Measurements from ENCODE around the gene HOTAIR.

HOTAIR gene

DNA sequence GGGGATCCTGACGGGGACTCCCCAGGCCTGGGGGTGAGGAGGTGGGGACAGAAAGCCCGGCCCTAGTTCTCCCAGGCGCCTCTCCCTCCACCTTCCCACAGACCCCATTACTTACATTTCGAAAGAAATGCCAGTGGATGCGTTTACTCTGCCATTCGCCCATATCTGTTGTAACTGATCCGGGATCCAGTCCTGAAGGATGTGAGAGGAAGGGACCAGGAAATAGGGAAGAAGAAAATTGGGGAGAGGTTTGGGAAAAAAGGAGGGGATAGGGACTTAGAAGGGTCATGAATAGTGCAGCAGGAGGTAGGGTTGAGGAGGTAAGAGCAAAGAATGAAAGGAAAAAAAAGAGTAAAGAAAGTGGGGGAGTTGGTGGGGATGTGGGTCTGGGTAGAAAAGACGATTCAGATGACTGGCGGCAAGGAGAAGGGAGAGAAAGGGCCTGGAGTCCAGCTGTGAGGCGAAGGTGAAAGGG, 18.9 kb downstream of the HOTAIR start:
- no peak for DNase-seq

DNA sequence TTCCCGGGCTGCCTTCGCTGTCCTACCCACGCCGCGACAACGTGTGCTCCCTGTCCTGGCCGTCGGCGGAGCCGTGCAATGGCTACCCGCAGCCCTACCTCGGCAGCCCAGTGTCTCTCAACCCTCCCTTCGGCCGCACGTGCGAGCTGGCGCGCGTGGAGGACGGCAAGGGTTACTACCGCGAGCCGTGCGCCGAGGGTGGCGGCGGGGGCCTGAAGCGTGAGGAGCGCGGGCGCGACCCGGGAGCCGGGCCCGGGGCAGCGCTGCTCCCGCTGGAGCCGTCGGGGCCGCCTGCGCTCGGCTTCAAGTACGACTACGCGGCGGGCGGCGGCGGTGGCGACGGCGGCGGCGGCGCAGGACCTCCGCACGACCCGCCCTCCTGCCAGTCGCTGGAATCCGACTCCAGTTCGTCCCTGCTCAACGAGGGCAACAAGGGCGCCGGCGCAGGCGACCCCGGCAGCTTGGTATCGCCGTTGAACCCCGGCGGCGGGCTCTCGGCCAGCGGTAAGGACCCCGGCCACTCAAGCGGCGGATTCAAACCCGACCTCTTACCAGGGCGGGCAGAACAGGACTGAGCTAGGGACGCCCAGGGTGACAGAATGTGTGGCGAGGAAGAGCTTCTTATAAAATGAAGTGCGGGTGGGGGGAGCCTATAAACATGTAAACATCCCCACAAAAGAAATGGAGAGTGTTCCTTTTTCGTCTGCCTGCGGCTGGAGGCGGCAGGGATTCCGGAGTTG, 19.5 kb downstream of the HOTAIR start:
- DNase-seq: no peak

DNA sequence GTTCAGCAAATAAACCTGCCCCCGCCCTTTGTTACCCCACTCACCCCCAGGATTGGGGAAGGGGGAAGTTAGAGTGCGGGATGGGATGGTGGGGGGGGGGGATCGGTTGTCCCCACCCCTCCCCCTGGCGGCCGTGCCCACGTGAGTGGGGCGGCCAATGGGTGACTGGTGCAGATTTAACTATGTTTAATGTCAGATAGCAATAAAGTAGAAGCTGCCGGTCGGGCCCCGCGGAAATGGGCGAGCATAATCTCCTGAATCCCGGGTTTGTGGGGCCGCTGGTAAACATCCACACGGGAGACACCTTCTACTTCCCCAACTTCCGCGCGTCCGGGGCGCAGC, 20.1 kb downstream of the HOTAIR start, which contains the start of gene HOXC12:
Gene HOXC12 (plus strand): TSS at position 210 of the 342 bp plus-strand sequence. CDS start 27 bp downstream, at position 237.
- no peak for DNase-seq

DNA sequence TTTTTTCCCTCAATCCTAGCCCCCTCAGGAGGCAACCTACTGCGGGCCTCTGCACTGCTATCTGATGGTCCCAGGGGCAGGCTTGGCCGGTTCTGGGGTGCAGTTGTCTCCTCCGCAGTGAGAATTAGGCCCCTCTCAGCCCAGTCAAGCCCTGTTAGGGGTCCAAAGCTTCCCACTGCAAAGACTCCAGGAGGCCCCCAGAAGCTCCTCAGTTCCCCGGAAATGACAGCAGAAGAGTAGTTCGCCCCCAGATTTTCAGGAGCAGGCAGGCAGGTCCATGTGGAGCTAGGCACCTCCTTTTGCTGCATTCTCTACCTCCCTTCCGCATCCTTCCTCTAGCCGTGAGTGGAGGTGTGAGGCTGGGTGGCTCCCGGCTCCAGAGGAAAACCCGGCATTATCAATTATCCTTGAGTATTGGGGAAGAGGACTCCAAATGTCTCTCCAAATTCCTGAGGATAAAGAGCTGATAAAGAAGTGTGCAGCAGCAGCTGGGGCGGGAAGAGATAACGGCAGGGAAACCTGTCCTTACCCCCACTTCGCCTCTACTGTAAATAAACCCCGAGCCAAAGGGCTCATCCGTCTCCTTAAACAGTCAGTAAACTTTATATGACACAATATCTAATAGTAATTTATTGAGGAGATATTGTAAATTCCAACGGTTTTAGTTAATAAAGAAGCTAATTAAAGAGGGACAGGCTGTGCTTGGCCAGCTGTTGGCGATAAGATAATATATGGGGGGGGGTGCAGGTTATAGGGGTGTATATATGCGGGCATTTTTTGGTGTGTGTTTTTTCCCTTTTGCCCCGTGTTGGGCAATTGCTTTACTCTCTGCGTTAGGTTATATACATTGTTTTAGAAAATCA, 20.7 kb downstream of the HOTAIR start:
- DNase-seq: no peak

DNA sequence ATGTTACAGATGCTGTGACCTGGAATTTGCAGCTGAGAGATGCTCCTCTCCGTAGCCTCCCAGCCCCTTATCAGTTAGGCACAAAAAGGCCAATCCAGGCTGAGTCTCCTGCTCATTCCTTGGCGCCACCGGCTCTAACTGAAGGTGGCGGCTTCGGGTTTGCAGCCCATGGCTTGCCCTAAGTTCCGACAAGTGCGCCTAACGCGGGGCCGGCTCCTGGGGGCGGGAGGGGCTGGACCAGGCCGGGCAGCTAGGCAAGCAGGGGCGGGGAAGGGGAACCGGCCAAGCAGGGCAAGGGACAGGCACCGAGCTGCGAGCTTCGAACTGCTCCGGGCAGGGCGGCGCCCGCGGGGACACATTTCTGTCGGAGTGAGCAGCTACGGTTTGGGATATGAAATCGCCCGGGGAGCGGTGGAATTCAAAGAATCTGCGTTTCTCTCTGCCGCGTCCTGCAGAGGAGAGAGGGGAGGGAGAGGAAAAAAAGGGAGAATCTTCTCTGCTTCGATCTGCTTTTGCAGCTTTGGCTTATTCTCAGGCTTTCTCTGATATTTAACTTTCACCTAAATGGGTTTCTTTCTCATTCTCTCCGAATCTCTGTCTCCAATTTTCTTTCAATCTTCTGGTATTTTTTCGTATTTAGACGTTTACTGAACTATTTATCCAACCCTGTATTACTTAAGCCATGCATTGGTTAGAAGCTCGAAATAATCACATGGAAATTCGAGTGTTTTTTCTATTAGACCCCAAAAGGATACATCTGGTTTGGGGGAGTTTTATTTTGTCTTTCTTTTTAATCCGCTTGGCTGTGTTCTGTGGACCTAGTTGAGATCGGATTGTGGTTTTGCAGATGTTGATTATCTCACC, 21.7 kb downstream of the HOTAIR start:
- DNase-seq: no peak

DNA sequence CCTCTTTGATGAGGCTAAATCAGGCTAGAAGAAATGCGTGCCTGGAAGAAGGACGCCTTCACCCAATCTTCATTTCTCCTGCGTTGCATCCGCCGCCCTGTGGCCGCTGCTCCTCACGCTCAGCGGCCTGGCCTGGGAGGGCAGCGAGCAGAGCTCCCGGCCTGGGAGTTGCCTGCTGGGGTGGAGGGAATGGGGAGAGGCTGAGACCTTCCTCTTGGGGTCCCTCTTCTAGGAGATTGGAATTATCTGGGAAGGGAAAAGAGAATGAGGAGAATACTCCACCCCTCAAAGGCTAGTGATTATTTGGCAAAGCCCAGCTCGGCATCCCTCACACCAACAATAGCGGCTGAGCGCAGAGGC, 22.4 kb downstream of the HOTAIR start:
- DNase-seq: no peak

DNA sequence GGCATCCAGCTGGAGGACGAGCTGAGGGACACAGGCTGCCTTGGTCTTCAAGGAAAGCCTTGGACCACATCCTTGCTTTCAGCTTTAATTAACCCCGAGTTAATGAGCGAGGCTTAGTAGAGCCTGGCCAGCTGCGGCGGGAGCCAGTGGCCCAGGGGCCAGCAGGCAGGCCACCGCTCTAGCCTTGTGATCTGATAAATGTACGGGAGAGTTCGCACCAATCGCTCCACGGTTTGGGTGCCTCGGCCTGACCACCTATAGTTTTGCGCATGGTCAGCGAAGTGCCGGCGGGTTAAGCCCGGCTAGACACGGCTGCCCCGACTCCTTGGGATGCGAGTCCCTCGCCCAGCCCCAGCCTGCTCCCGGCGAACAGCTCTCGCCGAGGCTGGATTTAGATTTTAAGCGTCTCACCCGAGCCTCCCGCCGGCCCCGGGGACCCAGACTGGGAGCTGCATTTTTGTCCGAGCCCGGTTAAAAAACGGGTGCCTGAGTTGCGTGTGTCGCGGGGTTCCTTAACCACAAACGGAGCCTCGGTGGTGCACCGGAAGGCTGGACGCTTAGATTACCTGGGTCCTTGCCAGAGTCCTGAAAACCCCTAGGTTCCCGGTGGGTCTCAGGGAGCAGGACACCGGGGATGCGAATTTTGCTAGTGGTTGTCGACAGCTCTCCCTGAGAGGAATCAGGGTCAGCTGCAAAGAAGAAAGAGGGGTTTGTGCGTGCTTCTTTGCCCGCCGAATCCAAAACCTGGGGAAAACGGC, 23.0 kb downstream of the HOTAIR start:
- no peak for DNase-seq

DNA sequence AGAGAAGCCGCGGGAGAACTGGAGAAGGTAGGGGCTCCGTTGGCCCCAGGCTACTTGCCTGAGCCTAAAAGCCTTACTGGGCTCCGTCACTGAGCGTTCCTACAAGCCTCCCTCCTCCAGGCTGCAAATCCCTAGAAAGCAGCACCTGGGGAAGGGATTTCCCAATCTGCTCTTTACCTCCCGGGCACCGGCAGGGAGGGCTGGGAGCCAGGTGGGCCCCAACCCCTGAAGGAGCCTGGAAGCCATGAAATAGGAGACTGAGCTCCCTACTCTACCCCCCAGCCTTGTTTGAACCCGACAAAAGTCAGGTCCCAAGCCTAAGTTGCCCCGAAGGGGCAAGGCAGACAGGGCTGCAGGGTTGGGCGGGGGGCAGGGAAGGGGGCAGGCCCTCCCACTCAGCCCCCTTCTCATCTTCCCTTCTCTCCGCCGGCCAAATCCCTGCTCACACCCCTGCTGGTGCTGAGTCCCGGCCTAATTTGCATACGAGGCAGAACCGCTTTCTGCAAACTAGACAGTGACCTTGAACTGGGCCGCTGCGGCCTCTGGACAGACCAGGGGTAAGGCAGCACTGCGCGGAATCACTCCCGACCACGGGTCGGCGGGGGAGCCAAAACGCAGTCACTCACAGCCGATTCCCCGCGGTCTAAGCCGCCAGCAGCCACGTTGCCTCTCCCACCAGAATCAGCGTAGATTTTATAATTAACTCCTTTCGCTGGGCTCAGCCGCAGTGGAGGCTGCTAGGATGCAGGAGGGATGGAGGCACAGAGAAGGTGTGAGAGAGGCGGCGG, 23.8 kb downstream of the HOTAIR start:
- no peak for DNase-seq

DNA sequence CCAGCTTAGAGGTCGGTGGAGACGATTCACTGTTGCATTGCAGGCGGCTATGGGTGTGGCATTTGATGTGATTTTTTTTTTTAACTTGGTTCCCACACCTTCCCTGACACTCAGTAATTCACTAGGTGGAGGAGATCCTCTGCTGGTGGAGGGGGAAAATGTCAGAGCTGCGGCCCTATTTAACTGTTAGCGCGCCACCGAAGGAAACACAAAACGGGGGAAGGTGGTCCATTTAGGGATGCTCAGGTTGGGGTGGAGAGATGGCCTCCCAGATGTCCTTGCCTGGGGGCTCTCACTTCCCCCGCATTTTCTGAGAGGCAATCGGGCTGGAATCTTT, 24.3 kb downstream of the HOTAIR start:
- DNase-seq: no peak

DNA sequence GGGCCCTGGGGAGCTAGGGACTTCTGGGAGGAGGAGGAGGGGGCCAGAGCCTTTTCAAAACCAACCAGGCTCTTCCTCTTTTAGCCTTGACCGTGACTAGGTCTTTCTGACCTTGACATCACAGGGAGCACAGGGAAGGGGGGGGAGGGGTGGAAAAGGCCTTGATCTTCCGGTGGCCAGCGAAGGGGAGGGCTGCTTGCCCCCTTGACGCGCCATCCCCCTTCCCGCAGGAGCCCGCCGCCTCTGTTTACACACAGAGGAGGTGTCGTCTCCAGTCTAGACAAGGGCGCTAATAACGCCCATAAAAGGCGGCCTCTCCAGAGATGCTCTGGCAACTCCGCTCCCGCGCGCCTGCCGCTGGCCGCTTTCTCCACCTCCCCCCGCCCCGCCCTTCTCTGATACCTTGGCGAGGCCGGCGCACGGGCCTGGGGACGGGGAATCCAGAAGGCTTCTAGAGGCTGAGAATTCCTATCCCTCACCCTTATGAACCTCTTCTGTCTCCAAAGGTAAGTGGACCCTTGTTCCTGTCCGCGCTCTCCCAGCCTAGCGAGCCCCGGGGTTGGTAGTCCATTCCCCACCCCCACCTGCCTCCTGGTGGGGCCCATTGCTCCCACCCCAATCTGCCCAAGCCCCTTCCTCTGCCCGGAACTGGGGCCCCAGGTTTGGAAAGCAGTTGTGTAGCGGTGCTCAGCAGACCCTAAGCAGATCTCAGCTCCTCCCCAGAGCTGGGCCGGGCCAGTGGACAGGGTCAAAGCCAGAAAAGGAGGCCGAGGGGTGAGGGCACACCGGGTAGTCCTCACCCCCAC, 24.9 kb downstream of the HOTAIR start:
- DNase-seq: no peak

DNA sequence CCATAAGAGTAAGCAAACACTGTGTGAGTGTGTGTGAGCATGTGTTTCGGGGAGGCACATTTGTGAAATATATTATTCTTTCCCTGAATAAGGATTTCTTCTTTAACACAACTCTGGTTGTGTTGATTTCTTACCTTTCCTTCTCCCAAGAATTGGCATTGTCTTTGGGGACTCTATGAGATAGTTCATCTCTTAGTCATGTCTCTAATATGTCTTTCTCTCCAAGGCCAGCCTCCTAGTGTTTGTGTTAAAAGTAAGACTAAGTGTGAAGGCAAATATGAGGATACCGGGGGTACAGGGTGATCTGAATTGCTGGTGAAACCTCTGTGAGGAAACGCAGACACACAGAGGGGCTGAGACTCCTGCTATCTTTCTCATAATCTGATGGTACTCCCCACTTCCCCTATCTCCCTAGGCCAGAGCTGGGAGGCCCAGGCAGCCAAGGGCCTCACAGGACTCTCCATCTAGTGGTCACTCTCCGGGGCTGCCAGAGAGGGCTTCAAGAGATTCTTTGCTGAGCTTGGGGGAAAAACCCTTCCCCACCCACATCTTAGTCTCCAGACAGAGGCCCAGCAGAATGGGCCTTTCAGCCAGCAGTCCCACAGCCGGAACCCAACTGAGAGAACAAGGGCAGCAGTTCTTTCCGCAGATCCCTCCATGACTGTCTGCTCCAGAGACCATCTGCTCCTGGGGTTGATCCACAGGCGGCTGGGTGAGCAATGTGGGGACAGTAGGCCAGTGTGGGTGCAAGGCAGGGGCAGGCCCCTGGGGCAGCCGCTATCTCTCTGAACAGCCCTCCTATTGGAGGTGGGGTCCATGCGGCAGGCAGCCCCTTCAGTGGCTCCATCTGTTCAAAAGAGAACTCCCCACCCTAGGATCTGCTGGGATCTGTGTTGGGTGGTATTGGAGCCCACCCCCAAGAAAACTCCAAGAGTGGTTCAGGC, 25.8 kb downstream of the HOTAIR start:
- no peak for DNase-seq

DNA sequence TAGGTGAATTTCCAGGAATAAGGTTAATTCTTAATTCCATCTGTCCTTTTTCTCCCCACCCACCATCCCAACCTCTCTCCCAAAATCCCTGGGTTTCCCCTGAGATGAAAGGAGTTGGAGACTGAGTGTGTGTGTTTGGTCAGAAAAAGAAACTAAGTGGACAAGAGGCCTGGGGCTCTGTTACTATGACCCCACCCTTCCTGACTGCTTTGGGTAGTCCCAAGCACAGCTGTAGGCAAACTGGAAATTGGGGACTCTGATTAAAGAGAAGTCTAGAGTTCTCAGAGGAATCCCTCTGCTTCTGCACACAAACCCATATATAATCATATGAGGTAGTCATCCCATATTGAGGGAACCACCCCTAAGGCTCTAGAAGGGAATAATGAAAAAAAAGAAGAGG, 27.0 kb downstream of the HOTAIR start:
- DNase-seq: no peak

DNA sequence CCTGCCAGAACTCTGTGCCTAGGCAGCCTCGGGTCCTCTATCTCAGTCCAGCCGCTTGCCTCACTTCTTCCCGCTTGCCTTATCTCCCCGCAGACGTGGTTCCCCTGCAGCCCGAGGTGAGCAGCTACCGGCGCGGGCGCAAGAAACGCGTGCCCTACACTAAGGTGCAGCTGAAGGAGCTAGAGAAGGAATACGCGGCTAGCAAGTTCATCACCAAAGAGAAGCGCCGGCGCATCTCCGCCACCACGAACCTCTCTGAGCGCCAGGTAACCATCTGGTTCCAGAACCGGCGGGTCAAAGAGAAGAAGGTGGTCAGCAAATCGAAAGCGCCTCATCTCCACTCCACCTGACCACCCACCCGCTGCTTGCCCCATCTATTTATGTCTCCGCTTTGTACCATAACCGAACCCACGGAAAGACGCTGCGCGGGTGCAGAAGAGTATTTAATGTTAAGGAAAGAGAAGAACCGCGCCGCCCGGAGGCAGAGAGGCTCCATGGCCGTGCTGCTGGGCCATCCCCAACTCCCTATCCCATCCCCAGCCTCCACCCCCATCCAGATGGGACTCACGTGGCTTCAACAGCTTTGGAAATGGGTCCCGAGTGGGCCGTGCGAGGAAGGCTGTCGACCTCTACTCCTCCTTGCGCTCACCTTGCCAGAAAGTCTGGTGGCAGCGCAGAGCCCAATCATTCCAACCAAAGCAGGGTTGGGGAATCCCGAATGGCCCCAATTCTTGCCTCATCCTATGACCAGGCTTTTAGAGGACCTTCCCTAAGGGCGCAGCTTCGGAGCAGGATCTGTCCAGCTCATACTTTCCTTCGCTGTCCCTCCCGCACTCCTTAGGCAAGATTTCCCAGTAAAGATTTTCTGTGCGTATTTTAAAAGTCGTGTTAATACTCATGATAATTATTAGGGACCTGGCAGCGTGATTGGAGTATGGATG, 29.6 kb downstream of the HOTAIR start:
- DNase-seq: no peak

DNA sequence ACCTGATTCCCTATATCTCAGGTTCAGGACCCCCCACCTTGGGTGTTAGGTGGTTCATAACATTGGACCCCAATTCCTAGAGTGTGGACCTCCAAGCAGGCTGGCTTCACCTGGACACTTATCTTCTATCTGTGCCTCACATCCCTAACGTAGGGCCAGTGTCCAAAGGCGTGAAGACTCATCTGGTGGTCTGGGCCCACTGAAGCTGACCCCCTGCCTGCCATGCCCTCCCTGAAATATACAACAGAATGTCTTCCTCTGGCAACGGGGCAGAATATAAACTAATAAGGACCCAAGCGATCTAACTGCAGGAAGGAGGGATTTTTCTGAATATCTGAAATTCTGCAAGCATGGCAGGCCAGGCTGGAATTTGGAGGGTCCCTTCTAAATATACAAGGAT, 30.5 kb downstream of the HOTAIR start:
- DNase-seq: no peak

DNA sequence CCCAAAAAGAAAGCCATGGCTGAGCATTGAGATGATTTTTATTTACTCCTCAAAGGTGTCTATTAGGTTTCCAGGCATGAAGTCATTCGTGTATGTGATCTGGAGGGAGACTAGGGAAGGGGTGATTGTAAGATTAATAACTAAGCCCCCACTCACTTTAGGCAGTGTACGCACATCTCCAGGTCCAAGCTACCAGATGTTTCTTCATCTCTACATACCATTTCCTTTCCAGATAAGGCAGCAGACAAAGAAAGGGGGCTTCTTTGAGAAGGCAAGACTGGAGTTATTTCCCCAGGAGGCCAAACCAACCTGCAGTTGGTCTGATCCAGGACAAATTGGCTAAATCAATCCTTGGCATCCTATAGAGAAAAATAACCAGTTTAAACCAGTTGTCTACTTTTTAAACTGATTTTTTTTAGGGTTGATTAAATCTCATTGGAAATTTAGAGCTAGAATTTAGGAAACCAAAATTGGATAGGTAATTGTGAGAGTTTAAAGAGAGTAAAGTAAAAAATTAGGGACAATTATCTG, 32.2 kb downstream of the HOTAIR start:
- DNase-seq: no peak

DNA sequence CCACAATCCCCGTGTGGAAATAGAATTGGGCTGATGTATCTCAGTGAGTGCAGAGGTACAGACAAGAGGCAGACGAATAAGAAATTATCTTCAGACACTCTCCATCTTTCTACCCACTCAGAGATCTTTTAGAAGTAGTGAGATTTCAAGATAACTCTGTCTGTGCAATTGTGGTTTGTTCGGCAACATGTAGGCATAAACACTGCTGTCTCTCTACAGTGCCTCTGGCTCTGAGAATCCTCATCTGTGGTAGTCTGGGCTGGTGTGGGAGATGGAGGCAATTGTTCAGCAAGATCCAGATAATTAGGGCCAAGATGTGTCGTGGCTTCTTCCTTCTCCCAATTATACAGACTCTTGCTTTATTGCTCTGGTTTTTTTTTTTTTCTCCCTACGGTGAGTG, 33.0 kb downstream of the HOTAIR start:
- no peak for DNase-seq

DNA sequence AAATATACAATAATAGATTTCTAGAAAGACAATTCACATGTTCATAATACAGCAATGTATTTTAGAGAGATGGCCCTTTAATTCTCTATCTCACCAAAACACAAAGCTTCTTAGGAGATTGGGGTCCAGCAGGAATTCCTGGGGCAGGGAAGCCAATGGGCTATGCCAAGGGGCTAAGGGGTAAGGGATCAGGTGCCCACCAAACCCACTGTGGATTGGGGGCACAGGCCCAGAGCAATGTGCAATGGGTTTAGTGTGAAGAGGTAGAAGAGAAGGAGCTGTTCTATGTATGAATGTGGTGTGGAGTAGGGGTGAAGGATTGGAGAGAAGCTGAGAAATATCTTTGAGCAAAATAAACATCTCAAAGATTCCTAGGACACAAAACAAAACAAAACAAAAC, 33.6 kb downstream of the HOTAIR start:
- no peak for DNase-seq

DNA sequence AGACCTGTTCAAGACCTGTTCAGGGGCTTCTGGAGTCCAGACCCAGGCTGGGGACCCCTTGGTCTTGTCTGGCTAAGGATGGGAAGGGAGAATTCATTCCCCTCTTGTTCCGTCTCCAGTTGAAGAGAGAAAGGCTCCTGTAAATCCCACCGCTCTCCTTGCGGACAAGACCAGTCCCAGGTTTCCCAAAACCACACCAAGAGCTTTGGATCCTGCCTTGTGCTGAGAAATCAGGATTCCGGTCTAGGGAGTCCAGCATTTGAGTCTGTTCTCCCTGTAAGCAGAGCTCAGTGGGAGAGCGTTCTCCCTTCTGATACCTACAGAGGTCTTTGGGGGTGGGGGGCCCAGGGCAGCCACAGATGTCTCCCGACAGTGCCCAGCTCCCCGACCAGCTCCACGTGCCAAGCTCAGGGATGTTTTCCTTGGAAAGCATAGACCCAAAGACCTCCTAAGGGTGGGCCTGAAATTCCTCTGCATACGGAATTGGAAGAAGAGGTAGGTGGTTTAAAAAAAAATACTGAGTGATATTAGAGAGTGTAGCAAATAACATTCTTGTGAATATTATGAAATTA, 34.2 kb downstream of the HOTAIR start:
- DNase-seq: no peak

Data from GDM1 (cell line).